ENCODE results near the gene TGFBR2.

Gene TGFBR2

GRCh38 chr3:30654269-30654668 is 47.9 kb downstream of the TGFBR2 start:
- TF ChIP-seq FOXM1 (IDR thresholded peaks at IDR 0.05; ENCODE audit: borderline replicate concordance, low read depth) (no peak), YY1 (IDR thresholded peaks at IDR 0.05; ENCODE audit: low read depth) (no peak), TEAD4 (IDR thresholded peaks at IDR 0.05) (no peak), EGR1 (IDR thresholded peaks at IDR 0.05) (no peak), RAD21 (IDR thresholded peaks at IDR 0.05; ENCODE audit: low read depth) (no peak), MAX (IDR thresholded peaks at IDR 0.05) (no peak), USF1 (IDR thresholded peaks at IDR 0.05) (no peak), NFIC (IDR thresholded peaks at IDR 0.05) (no peak), ZBTB7A (IDR thresholded peaks at IDR 0.05; ENCODE audit: low read depth) (no peak), CREB1 (IDR thresholded peaks at IDR 0.05; ENCODE audit: low read depth) (no peak), TCF12 (IDR thresholded peaks at IDR 0.05; ENCODE audit: low read depth) (no peak), TAF1 (IDR thresholded peaks at IDR 0.05; ENCODE audit: low read depth) (no peak), CEBPB (IDR thresholded peaks at IDR 0.05) (no peak), REST (IDR thresholded peaks at IDR 0.05; ENCODE audit: low read depth) (no peak), EP300 (IDR thresholded peaks at IDR 0.05; ENCODE audit: borderline replicate concordance) (no peak)

GRCh38 chr3:30655187-30655812 is 48.9 kb downstream of the TGFBR2 start:
- TF ChIP-seq FOXM1 (IDR thresholded peaks at IDR 0.05; ENCODE audit: borderline replicate concordance, low read depth) (peak; percentile 91), TAF1 (IDR thresholded peaks at IDR 0.05; ENCODE audit: low read depth) (no peak), CEBPB (IDR thresholded peaks at IDR 0.05) (peak; percentile 75), CREB1 (IDR thresholded peaks at IDR 0.05; ENCODE audit: low read depth) (no peak), RAD21 (IDR thresholded peaks at IDR 0.05; ENCODE audit: low read depth) (peak; percentile 30), TCF12 (IDR thresholded peaks at IDR 0.05; ENCODE audit: low read depth) (peak; percentile 95), USF1 (IDR thresholded peaks at IDR 0.05) (no peak), TEAD4 (IDR thresholded peaks at IDR 0.05) (peak; percentile 96), EGR1 (IDR thresholded peaks at IDR 0.05) (0 out of 2 replicates have a peak, but pooled peaks have one; percentile 4), MAX (IDR thresholded peaks at IDR 0.05) (peak; percentile 89), NFIC (IDR thresholded peaks at IDR 0.05) (peak; percentile 97), REST (IDR thresholded peaks at IDR 0.05; ENCODE audit: low read depth) (no peak), EP300 (IDR thresholded peaks at IDR 0.05; ENCODE audit: borderline replicate concordance) (peak; percentile 96), YY1 (IDR thresholded peaks at IDR 0.05; ENCODE audit: low read depth) (peak; percentile 71; the same call in 1 of the 2 replicates)

- TF ChIP-seq EGR1 (IDR thresholded peaks at IDR 0.05) = no peak
- no peak for TF ChIP-seq NFIC (IDR thresholded peaks at IDR 0.05)
- TF ChIP-seq YY1 (IDR thresholded peaks at IDR 0.05; ENCODE audit: low read depth) = no peak
- no peak for TF ChIP-seq ZBTB7A (IDR thresholded peaks at IDR 0.05; ENCODE audit: low read depth)
- no peak for TF ChIP-seq CEBPB (IDR thresholded peaks at IDR 0.05)
- TF ChIP-seq REST (IDR thresholded peaks at IDR 0.05; ENCODE audit: low read depth) = no peak
- no peak for TF ChIP-seq RAD21 (IDR thresholded peaks at IDR 0.05; ENCODE audit: low read depth)
- no peak for TF ChIP-seq EP300 (IDR thresholded peaks at IDR 0.05; ENCODE audit: borderline replicate concordance)
- TF ChIP-seq FOXM1 (IDR thresholded peaks at IDR 0.05; ENCODE audit: borderline replicate concordance, low read depth) = no peak
- TF ChIP-seq TCF12 (IDR thresholded peaks at IDR 0.05; ENCODE audit: low read depth) = no peak
- TF ChIP-seq CREB1 (IDR thresholded peaks at IDR 0.05; ENCODE audit: low read depth) = no peak
- TF ChIP-seq TEAD4 (IDR thresholded peaks at IDR 0.05) = no peak
- no peak for TF ChIP-seq MAX (IDR thresholded peaks at IDR 0.05)
- TF ChIP-seq USF1 (IDR thresholded peaks at IDR 0.05) = no peak
- TF ChIP-seq TAF1 (IDR thresholded peaks at IDR 0.05; ENCODE audit: low read depth) = no peak
Measured at GRCh38 chr3:30656624-30657141, 50.3 kb downstream of the TGFBR2 start.
